ENCODE data around the gene CYP26B1. TPM values are rescaled to one million over a fixed set of nuclear protein-coding genes. Genes with fewer than 3 reads are reported as not detected.

Gene CYP26B1
- total and polyA plus RNA-seq, 2 of the 8 experiments (the other 6 are each of a cell fraction or from before 2014, with no cell fraction given), result 0.06 to 0.69 TPM

DNA sequence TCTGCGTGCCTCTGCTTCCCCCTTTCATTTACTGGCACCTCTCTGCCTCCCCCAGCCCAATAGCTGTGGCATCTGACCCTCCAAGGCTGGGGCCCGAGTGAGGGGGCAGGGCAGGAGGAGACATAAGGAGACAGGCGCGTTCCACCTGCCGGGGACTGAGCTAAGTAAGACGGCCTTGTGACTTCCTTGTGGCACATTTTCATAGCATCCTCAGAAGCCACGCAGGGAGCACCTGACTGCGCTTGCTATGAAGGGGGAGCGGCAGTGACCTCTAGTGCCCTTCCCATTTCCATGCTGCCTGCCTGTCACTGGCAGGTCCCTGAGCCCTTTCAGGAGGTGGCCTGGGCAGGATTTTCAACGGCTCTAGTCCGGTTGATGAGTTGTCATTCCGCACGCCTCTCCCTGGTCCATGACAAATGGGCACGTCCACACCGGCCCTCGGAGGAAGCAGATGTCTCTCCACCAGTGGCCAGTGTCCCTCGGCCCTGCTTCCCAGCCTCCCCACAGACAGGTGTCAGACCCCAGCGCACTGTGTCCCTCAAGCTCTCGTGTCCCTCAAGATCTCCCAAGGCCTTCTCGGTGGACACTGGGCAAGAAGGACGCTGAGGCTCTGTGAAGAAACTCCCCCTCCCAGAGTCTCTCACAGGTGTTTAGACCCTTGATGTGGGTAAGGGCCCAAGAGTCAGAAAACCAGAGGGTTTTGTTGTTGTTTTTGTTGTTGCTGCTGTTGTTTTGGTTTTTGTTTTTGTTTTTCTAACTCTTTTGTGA lies 42.7 kb downstream of the CYP26B1 start:
- FAIRE-seq (no peak), DNase-seq (ENCODE audit: low read depth in 1 of 2, low spot score in 2 of 2) (peak in 1 of 2 experiments; percentile 50)
- Histone ChIP-seq H3K27ac (ENCODE audit: low read depth, low read length) (no peak overlapping the region), H3K36me3 (ENCODE audit: control insufficient read depth in 2 of 4, insufficient read depth in 4 of 4, low read length in 3 of 4) (no peaks in the 10 kb centered on the region), H3K23me2 (ENCODE audit: low read depth, low read length) (no peaks in the 10 kb centered on the region), H4K20me1 (replicated peaks in 1 of 2; ENCODE audit: control insufficient read depth in 1 of 2, insufficient read depth in 2 of 2, low read length in 2 of 2) (no peaks in the 10 kb centered on the region), H3K14ac (ENCODE audit: insufficient read length) (no peak overlapping the region), H3K9ac (replicated peaks in 1 of 4; ENCODE audit: extremely low read depth in 1 of 4, low read depth in 3 of 4, low read length in 3 of 4) (no peak overlapping the region), H3K23ac (ENCODE audit: insufficient read length) (no peak overlapping the region), H2AFZ (ENCODE audit: low read length) (no peak overlapping the region), H3K18ac (ENCODE audit: extremely low read depth, low read length) (no peak overlapping the region; the same call in 1 of the 2 replicates), H3K9me3 (ENCODE audit: insufficient read depth in 2 of 2, low read depth in 1 of 2, low read length in 1 of 2) (no peaks in the 10 kb centered on the region), H2BK20ac (ENCODE audit: low read length) (0 out of 2 replicates have a peak overlapping the region, but pooled peaks have one; percentile 61), H4K5ac (ENCODE audit: insufficient read length, low read depth, low read length) (no peak overlapping the region), H3K27me3 (replicated peaks in 1 of 4; ENCODE audit: control insufficient read depth in 3 of 4, extremely low read depth in 1 of 4, insufficient read depth in 3 of 4, low read length in 3 of 4) (no peaks in the 10 kb centered on the region), H2BK5ac (ENCODE audit: low read depth, low read length) (no peak overlapping the region), H3K79me1 (ENCODE audit: low read depth, low read length) (no peaks in the 10 kb centered on the region), H3K56ac (replicated peaks; ENCODE audit: insufficient read length, low read depth, low read length) (no peak overlapping the region), H4K91ac (replicated peaks; ENCODE audit: insufficient read length, low read length) (peak overlapping the region; percentile 19), H2BK15ac (ENCODE audit: low read length) (no peak overlapping the region), H2BK120ac (replicated peaks; ENCODE audit: low read depth, low read length) (no peak overlapping the region), H2BK12ac (ENCODE audit: low read depth, low read length) (no peak overlapping the region), H2AK5ac (ENCODE audit: low read depth, low read length) (no peak overlapping the region), H3K4me1 (replicated peaks in 1 of 4; ENCODE audit: control insufficient read depth in 3 of 4, insufficient read depth in 4 of 4, low read length in 3 of 4) (no peaks in the 10 kb centered on the region; a peak in 3 of 7 replicates), H3K4ac (replicated peaks; ENCODE audit: insufficient read length, low read depth, low read length) (no peak overlapping the region), H3K79me2 (ENCODE audit: control insufficient read depth in 1 of 2, insufficient read depth in 2 of 2, low read length in 2 of 2) (no peaks in the 10 kb centered on the region), H3K4me3 (ENCODE audit: extremely low read depth in 1 of 4, insufficient read depth in 2 of 4, low read depth in 3 of 4, low read length in 4 of 4) (no peak overlapping the region), H3K4me2 (ENCODE audit: insufficient read depth in 1 of 2, low read depth in 2 of 2, low read length in 2 of 2) (no peak overlapping the region), H4K8ac (ENCODE audit: extremely low read depth, insufficient read depth, low read length) (peak overlapping the region; percentile 18; the same call in 1 of the 2 replicates)
- TF ChIP-seq ASH2L (IDR thresholded peaks at IDR 0.05; ENCODE audit: low read length), result no peak
- TF ChIP-seq, protein P1, sequence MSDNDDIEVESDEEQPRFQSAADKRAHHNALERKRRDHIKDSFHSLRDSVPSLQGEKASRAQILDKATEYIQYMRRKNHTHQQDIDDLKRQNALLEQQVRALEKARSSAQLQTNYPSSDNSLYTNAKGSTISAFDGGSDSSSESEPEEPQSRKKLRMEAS (IDR thresholded peaks at IDR 0.05), result 0 out of 2 replicates have a peak, but pooled peaks have one; percentile 26
- peak; percentile 68 to 76 for TF ChIP-seq RAD21 (IDR thresholded peaks at IDR 0.05 in 1 of 2, conservative IDR thresholded peaks at IDR 0.05 in 1 of 2; ENCODE audit: low read depth in 2 of 2, low read length in 2 of 2)
- TF ChIP-seq, protein P2, sequence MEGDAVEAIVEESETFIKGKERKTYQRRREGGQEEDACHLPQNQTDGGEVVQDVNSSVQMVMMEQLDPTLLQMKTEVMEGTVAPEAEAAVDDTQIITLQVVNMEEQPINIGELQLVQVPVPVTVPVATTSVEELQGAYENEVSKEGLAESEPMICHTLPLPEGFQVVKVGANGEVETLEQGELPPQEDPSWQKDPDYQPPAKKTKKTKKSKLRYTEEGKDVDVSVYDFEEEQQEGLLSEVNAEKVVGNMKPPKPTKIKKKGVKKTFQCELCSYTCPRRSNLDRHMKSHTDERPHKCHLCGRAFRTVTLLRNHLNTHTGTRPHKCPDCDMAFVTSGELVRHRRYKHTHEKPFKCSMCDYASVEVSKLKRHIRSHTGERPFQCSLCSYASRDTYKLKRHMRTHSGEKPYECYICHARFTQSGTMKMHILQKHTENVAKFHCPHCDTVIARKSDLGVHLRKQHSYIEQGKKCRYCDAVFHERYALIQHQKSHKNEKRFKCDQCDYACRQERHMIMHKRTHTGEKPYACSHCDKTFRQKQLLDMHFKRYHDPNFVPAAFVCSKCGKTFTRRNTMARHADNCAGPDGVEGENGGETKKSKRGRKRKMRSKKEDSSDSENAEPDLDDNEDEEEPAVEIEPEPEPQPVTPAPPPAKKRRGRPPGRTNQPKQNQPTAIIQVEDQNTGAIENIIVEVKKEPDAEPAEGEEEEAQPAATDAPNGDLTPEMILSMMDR (IDR thresholded peaks at IDR 0.05; ENCODE audit: control extremely low read depth in 1 of 3, insufficient read depth in 1 of 3, low read depth in 1 of 3, low read length in 3 of 3), result peak; percentile 48 to 63 (median 51)
- WGBS, 2 experiments (ENCODE audit: extremely low coverage in 1 of 2, insufficient coverage in 1 of 2, insufficient read length in 1 of 2, insufficient replicate concordance in 2 of 2, low coverage in 1 of 2, low lambda C conversion rate in 2 of 2, missing lambda C conversion rate in 1 of 2), result 81% methylated on average over 21 of the region's 21 CpGs; no CpG with 5 or more reads in 1 of the 2 experiments
- ChIA-PET CTCF (ENCODE audit: partially characterized antibody) (interaction anchor here (0.8 to 4.8 kb wide), 16 partner anchors 8 to 304 kb away, joined by 3 to 40 read pairs (median 3); no protein-coding TSS in a partner anchor), POLR2A (ENCODE audit: partially characterized antibody) (no interaction called here)

Data from H1 (cell line).